B cell (primary cell): Measurements from ENCODE around the gene RGP1.

ENCODE experiments used
- EZH2 ChIP-seq: IDR thresholded peaks from 2 replicates; pipeline ENCODE4 v1.6.1; 2012; ENCODE audit warnings: borderline replicate concordance, low read depth, mild to moderate bottlenecking, moderate library complexity, low read length; ENCODE audit not compliant: insufficient read depth, poor library complexity, severe bottlenecking
- TF ChIP-seq, protein P1 (sequence below): fragments of 200-600 bp; IDR thresholded peaks from one replicate; pipeline ENCODE4 v1.8.0; 2022; ENCODE audit warnings: antibody characterized with exemption, mild to moderate bottlenecking

- TF ChIP-seq, protein P1, sequence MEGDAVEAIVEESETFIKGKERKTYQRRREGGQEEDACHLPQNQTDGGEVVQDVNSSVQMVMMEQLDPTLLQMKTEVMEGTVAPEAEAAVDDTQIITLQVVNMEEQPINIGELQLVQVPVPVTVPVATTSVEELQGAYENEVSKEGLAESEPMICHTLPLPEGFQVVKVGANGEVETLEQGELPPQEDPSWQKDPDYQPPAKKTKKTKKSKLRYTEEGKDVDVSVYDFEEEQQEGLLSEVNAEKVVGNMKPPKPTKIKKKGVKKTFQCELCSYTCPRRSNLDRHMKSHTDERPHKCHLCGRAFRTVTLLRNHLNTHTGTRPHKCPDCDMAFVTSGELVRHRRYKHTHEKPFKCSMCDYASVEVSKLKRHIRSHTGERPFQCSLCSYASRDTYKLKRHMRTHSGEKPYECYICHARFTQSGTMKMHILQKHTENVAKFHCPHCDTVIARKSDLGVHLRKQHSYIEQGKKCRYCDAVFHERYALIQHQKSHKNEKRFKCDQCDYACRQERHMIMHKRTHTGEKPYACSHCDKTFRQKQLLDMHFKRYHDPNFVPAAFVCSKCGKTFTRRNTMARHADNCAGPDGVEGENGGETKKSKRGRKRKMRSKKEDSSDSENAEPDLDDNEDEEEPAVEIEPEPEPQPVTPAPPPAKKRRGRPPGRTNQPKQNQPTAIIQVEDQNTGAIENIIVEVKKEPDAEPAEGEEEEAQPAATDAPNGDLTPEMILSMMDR = no peak
- no peak for TF ChIP-seq EZH2
These were observed 25.2 kb upstream of the RGP1 start for GRCh38 chr9:35723908-35724307.
